NOMO-1 (cell line): Measurements from ENCODE around the gene MPPED2.

Experiments
- DNase-seq, 2 experiments: peaks; one replicate each; lab custom pipeline; 2025; ENCODE audit not compliant: unreplicated experiment in 2 of 2; lab: John Stamatoyannopoulos, UW

Gene MPPED2

DNA sequence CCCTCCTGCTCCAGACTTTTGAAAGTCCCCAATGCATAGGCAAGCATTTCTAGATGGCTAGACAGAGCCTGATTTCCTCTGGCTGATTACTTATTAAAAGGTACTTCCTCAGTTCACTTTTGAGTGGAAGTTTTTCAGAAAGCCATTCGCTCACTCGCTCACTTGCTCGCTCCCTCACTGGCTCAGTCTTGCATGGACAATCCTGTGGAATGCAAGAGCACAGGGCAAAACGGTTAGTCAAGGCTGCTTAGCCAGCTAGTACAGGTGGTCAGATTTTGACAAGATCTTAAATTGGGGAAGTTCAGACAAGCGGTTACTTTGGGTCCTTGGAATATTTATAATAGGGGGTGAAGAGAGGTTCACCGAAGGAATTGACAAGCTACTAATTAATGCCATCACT is 162.3 kb downstream of the MPPED2 start:
- DNase-seq, result no peak

GRCh38 chr11:30423279-30423648 is 162.9 kb downstream of the MPPED2 start:
- DNase-seq, result no peak

- DNase-seq, result no peak
Observed at GRCh38 chr11:30422447-30423278, 163.5 kb downstream of the MPPED2 start.

- DNase-seq, result no peak
Observed at GRCh38 chr11:30420233-30420787, 165.8 kb downstream of the MPPED2 start.

- DNase-seq, result no peak
Observed at GRCh38 chr11:30414806-30415205, 171.3 kb downstream of the MPPED2 start.

- DNase-seq, result no peak
Observed at GRCh38 chr11:30414244-30414643, 171.9 kb downstream of the MPPED2 start.

GRCh38 chr11:30412509-30412908 is 173.6 kb downstream of the MPPED2 start:
- no peak for DNase-seq

DNA sequence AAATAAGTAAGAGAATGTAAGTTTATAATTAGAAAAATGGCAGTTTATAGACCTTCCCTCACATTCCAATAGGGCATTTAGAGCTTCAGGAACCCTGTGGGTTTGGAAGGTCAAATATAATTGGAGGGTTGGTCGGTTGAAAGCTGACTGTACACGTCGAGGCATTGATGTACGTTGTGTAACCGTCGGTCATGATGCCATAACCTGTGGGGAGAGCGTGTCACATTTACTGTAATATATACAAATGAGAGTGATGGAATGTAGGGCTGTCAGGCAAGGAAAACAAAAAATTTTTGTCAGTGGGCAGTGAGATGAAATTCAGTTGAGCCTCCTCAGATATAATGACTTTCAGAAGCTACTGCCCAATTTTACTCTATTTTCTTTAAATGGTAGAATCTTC is 174.8 kb downstream of the MPPED2 start:
- DNase-seq, result no peak

- no peak for DNase-seq
Observed at GRCh38 chr11:30406978-30407762, 179.0 kb downstream of the MPPED2 start.

GRCh38 chr11:30405385-30405784 is 180.8 kb downstream of the MPPED2 start:
- no peak for DNase-seq

DNA sequence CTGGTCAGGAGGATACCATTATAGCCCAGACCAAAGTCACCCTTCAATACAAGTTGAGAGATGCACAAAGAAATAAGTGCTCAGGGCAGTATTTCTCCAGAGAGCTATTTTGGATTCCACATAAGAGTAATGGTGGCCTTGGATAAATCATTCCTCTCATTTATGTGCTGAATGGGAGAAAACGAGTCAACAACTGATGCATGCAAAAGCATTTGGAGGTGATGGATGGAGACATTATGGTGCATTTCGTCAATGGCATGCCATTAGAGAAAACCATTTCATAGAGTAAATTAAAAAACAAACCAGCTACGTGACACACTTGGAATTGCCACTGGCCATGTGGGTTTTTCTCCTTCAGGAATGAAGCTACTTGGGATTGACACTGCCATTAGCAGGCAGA is 182.0 kb downstream of the MPPED2 start:
- no peak for DNase-seq

DNA sequence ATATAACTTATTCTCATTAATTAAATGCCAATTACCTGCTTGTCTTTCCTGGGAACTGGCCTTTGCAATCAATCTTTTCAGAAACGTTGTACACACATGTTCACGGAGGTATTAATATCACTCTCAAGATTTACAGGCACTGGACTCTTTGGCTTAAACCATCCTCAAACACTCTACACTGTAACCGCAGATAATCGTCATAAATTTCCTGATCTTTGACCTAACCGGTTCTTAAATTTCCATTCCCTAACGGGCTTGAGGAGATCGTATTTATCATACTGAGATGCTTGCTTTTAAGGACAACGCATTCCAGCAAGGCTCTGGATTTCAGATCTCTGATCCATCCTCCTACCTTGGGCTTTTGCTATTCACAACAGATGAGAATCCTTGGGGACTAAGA is 190.4 kb downstream of the MPPED2 start:
- no peak for DNase-seq

DNA sequence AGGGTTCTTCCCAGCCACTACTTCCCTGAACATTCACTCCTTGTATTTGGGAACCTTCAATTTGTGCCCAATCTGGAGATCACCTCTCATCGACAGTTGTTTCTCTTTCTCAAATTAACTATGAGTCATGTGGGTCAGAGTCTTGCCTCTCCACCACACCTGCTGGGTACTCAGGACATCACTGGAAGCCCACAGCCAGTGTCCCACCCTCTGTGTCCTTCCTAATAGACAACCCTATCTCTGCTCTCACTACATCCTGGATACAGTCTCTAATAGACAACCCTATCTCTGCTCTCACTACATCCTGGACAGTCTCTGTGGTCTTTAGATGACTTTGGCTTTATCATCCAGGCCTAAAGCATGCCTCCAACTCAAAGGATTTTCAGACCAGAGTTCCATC is 193.1 kb downstream of the MPPED2 start:
- DNase-seq, result no peak

GRCh38 chr11:30392221-30392784 is 193.8 kb downstream of the MPPED2 start:
- peak in 1 of 2 experiments; percentile 16 for DNase-seq

DNA sequence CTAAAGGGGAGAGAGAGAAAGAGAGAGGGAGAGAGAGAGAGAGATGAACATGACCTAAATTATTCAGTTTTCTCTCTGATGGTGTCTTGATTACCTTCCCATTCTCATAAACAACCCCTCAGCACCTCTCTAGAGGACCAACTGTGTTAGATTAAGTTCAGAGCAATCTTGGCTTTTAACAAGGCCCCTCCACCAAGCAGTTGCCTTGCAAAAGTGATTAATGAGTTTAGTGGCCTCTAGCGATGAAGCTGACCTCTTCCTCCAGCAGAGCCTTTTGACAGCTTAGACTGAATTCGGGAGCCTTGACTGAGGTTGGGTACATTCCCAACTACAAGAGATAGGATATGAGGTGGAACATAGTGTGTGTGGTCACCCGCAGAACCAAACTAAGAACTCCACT is 197.2 kb downstream of the MPPED2 start:
- no peak for DNase-seq

DNA sequence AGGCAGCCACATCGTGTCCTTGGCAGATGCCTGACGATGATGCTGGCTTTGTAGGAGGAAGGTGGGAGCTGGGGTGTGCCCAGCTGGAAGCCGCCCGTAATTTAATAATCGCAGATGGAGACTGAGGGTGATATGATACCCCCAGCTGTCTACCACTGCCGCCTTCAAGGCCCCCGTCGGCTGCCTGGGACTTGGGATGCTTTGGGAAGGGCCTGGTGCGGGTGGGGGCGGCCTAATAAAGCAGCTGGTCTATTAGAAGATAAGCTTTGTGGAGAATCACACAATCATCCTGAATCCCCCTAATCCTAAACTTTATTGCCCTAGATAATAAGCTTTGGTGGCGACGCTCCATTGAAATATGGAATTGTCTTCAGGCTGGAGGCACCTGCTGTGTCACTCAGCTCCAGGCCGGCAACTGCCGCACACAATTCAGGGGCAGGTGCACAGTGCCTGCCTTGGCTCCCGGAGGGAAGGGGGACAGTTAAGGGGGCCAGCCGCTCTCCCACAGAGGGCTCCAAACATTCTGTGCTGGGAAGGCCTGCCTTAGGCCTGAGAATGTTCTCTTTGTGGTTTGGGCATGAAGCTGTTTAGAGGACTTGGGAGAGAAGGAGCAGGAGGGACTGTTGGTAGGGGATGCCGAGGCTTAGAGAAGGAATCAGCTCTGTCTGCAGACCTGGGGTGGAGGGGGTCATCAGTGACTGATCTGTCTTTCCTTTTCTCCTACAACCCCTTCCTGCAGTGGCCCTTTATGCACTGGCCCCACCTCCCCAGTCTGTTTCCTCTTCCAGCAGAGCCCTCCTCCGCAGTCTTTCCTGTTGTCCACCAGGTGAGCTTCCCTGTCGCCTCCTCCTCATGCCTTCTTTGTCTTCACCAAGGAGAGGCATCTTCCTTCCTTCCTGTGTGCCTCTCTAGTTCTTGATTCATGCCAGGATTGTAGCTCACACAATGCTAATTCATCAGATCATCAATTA is 198.0 kb downstream of the MPPED2 start:
- DNase-seq, result no peak

- DNase-seq, result no peak
Observed at GRCh38 chr11:30381879-30382278, 204.3 kb downstream of the MPPED2 start.

GRCh38 chr11:30380846-30381245 is 205.3 kb downstream of the MPPED2 start:
- no peak for DNase-seq

GRCh38 chr11:30377347-30377746 is 208.8 kb downstream of the MPPED2 start:
- DNase-seq, result no peak

DNA sequence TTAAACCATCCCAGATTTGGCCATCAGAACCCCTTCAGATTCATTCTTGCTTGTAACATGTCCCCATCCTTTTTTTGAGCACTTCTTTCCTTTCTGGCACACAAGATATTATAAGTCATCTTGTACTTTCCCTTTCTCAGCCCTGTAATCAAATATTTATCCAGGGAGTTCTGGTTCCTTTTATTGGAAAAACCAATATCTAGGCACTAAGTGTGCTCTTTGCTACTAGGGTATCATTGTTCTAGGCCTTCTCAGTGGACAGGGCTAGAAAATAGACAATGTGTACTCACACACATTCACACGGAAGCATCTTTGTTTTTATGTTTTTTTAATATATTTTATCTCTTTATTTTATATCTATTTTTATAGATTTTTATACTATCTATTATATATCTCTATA is 216.0 kb downstream of the MPPED2 start:
- DNase-seq, result no peak
